ENCODE measurements around the gene EPB41L1.

DNA sequence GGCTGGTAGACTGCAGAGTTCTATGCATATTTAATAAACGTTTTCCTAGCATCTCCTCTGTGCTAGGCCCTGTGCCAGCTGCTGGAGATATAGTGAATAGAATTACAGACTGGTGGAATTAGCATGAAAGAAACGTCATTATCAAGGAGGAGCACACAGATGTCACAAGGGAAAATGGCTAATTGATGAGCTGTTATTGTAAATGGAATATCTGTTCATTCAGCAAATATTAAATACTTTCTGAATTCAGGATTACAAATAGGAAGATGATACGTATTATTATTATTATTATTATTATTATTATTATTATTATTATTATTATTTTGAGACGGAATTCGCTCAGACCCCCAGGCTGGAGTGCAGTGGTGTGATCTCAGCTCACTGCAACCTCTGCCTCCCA is 82.9 kb downstream of the EPB41L1 start:
- TF ChIP-seq, protein P1, sequence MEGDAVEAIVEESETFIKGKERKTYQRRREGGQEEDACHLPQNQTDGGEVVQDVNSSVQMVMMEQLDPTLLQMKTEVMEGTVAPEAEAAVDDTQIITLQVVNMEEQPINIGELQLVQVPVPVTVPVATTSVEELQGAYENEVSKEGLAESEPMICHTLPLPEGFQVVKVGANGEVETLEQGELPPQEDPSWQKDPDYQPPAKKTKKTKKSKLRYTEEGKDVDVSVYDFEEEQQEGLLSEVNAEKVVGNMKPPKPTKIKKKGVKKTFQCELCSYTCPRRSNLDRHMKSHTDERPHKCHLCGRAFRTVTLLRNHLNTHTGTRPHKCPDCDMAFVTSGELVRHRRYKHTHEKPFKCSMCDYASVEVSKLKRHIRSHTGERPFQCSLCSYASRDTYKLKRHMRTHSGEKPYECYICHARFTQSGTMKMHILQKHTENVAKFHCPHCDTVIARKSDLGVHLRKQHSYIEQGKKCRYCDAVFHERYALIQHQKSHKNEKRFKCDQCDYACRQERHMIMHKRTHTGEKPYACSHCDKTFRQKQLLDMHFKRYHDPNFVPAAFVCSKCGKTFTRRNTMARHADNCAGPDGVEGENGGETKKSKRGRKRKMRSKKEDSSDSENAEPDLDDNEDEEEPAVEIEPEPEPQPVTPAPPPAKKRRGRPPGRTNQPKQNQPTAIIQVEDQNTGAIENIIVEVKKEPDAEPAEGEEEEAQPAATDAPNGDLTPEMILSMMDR (conservative IDR thresholded peaks at IDR 0.05; ENCODE audit: low read depth in 2 of 2), result no peak
- TF ChIP-seq EZH2 (IDR thresholded peaks at IDR 0.05; ENCODE audit: low read depth, unreplicated experiment) (no peak), POLR2AphosphoS5 (IDR thresholded peaks at IDR 0.05; ENCODE audit: low read depth) (no peak), EZH2phosphoT487 (IDR thresholded peaks at IDR 0.05; ENCODE audit: unreplicated experiment) (no peak), JUNB (IDR thresholded peaks at IDR 0.05; ENCODE audit: unreplicated experiment) (no peak), ZNF114 (CRISPR knock-in tag; IDR thresholded peaks at IDR 0.05) (no peak), STAT1 (IDR thresholded peaks at IDR 0.05; ENCODE audit: unreplicated experiment) (no peak), NANOG (IDR thresholded peaks at IDR 0.05; ENCODE audit: borderline replicate concordance) (no peak)
- TF ChIP-seq, protein P2, sequence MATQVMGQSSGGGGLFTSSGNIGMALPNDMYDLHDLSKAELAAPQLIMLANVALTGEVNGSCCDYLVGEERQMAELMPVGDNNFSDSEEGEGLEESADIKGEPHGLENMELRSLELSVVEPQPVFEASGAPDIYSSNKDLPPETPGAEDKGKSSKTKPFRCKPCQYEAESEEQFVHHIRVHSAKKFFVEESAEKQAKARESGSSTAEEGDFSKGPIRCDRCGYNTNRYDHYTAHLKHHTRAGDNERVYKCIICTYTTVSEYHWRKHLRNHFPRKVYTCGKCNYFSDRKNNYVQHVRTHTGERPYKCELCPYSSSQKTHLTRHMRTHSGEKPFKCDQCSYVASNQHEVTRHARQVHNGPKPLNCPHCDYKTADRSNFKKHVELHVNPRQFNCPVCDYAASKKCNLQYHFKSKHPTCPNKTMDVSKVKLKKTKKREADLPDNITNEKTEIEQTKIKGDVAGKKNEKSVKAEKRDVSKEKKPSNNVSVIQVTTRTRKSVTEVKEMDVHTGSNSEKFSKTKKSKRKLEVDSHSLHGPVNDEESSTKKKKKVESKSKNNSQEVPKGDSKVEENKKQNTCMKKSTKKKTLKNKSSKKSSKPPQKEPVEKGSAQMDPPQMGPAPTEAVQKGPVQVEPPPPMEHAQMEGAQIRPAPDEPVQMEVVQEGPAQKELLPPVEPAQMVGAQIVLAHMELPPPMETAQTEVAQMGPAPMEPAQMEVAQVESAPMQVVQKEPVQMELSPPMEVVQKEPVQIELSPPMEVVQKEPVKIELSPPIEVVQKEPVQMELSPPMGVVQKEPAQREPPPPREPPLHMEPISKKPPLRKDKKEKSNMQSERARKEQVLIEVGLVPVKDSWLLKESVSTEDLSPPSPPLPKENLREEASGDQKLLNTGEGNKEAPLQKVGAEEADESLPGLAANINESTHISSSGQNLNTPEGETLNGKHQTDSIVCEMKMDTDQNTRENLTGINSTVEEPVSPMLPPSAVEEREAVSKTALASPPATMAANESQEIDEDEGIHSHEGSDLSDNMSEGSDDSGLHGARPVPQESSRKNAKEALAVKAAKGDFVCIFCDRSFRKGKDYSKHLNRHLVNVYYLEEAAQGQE (IDR thresholded peaks at IDR 0.05; ENCODE audit: unreplicated experiment), result no peak
